ENCODE measurements around the gene DYNC1LI1.

- TF ChIP-seq CTCF (IDR thresholded peaks at IDR 0.05) (no peak), POLR2A (IDR thresholded peaks at IDR 0.05) (no peak)
Observed at GRCh38 chr3:32596909-32597369, 26.3 kb upstream of the DYNC1LI1 start.
